K562 (cell line): ENCODE data around the gene ARL4D. TPM values are rescaled to one million over a fixed set of nuclear protein-coding genes. Genes with fewer than 3 reads are reported as not detected.

Source experiments
- DPF2 ChIP-seq: fragments of 450-650 bp; IDR thresholded peaks from 2 replicates; pipeline ENCODE4 v1.6.1; 2016
- ETV6 ChIP-seq, 3 experiments: fragments of 150-350 bp in 1 of 3; sonication (generic) in 1 of 3; formaldehyde crosslinking in 1 of 3; IDR thresholded peaks; 2 replicates each; pipeline versions ENCODE4 v1.6.1 to v1.8.0; 2014 to 2022; ENCODE audit warnings: borderline replicate concordance in 2 of 3, low read depth in 2 of 3, antibody characterized with exemption in 1 of 3, low read length in 1 of 3, mild to moderate bottlenecking in 1 of 3, missing genetic modification reagents in 1 of 3
- HDAC6 ChIP-seq: IDR thresholded peaks from 2 replicates; pipeline ENCODE4 v1.6.1; 2012; ENCODE audit warnings: low read depth, mild to moderate bottlenecking, control low read depth, inconsistent platforms, low read length, moderate library complexity
- MYBL2 ChIP-seq, 2 experiments: fragments of 450-650 bp in 1 of 2; sonication (generic) in 1 of 2; formaldehyde crosslinking in 1 of 2; IDR thresholded peaks; 2 replicates each; pipeline versions ENCODE4 v1.6.1 to v1.8.1; 2017 to 2022; ENCODE audit warnings: borderline replicate concordance in 1 of 2, inconsistent platforms in 1 of 2, low read depth in 1 of 2, mild to moderate bottlenecking in 1 of 2, missing genetic modification reagents in 1 of 2, moderate library complexity in 1 of 2
- RAD21 ChIP-seq, 2 experiments: fragments of 250-450 bp in 1 of 2; fragments of 450-650 bp in 1 of 2; sonication (Bioruptor Pico) in 1 of 2; formaldehyde crosslinking in 1 of 2; IDR thresholded peaks in 1 of 2; conservative IDR thresholded peaks in 1 of 2; 2 replicates each; pipeline versions ENCODE4 v1.4.0 to v1.8.0; 2020 to 2022; ENCODE audit warnings: mild to moderate bottlenecking in 2 of 2, moderate library complexity in 1 of 2
- SIX5 ChIP-seq, 2 experiments: IDR thresholded peaks; 2 replicates each; pipeline ENCODE4 v1.6.1; 2011; ENCODE audit warnings: low read length in 2 of 2, borderline replicate concordance in 1 of 2, low read depth in 1 of 2, mild to moderate bottlenecking in 1 of 2, moderate library complexity in 1 of 2; ENCODE audit not compliant: insufficient read depth in 1 of 2
- STAG1 ChIP-seq: sonication (generic); formaldehyde crosslinking; IDR thresholded peaks from 2 replicates; pipeline ENCODE4 v1.5.0; 2020; ENCODE audit warnings: missing genetic modification reagents, borderline replicate concordance
- TCF7L2 ChIP-seq: fragments of 150-350 bp; IDR thresholded peaks from 2 replicates; pipeline ENCODE4 v1.6.1; 2016; ENCODE audit warnings: low read depth, mild to moderate bottlenecking, low read length, moderate library complexity
- TCFL5 ChIP-seq: fragments of 250-450 bp; sonication (Bioruptor Pico); conservative IDR thresholded peaks from 2 replicates; pipeline ENCODE4 v1.6.1; 2021; ENCODE audit warnings: mild to moderate bottlenecking, moderate library complexity, matching md5 sums
- ZBTB17 ChIP-seq: fragments of 450-650 bp; formaldehyde crosslinking; IDR thresholded peaks from 2 replicates; pipeline ENCODE4 v1.4.0; 2020; ENCODE audit warnings: mild to moderate bottlenecking
- ZBTB8A ChIP-seq: fragments of 450-650 bp; IDR thresholded peaks from 2 replicates; pipeline ENCODE4 v1.6.1; 2018; ENCODE audit warnings: mild to moderate bottlenecking, moderate library complexity; ENCODE audit not compliant: partially characterized antibody
- ZNF717 ChIP-seq: fragments of 250-450 bp; sonication (Bioruptor Pico); IDR thresholded peaks from 2 replicates; pipeline ENCODE4 v1.5.0; 2021
- polyA plus RNA-seq, 8 experiments: library from polyadenylated mRNA; depleted of rRNA in 4 of 8; stranded (reverse) in 5 of 8; unstranded in 3 of 8; fragments of >200 nt; fragmentation: Nextera tagmentation in 2 of 8; fragmentation: Illumina TruSeq in 1 of 8; extraction: Ambion mirVana in 2 of 8; extraction: Trizol in 1 of 8; gene quantifications; 2 replicates each; pipeline versions ENCODE4 v1.2.1 to v1.2.3, GENCODE V29; 2011 to 2014; ENCODE audit warnings: inconsistent platforms in 1 of 8, missing spikeins in 1 of 8
- total RNA-seq, 7 experiments: library from RNA; depleted of rRNA in 6 of 7; stranded (reverse); fragments of >200 nt in 6 of 7; fragmentation: Illumina TruSeq in 2 of 7; extraction: Trizol in 2 of 7; gene quantifications; 2 replicates each; pipeline versions ENCODE4 v1.2.1 to v1.2.3, GENCODE V29; 2011 to 2021; ENCODE audit warnings: low replicate concordance in 1 of 7
- TF ChIP-seq, protein P1 (sequence below): fragments of 250-450 bp; sonication (Bioruptor Pico); IDR thresholded peaks from 2 replicates; pipeline ENCODE4 v1.9.0; 2021; ENCODE audit warnings: mild to moderate bottlenecking, inconsistent platforms
- TF ChIP-seq, protein P2 (sequence below): sonication (generic); formaldehyde crosslinking; IDR thresholded peaks from 2 replicates; pipeline ENCODE4 v1.9.0; 2022; ENCODE audit warnings: mild to moderate bottlenecking, missing genetic modification reagents
- TF ChIP-seq, protein P3 (sequence below), 2 experiments: fragments of 150-350 bp in 1 of 2; IDR thresholded peaks; 2 replicates each; pipeline ENCODE4 v1.6.1; 2012 to 2016; ENCODE audit warnings: low read depth in 2 of 2, low read length in 2 of 2, mild to moderate bottlenecking in 1 of 2, moderate library complexity in 1 of 2
- TF ChIP-seq, protein P4 (sequence below): sonication (generic); formaldehyde crosslinking; IDR thresholded peaks from 2 replicates; pipeline ENCODE4 v1.8.1; 2023; ENCODE audit warnings: mild to moderate bottlenecking, missing genetic modification reagents

The ARL4D gene
- total and polyA plus RNA-seq, 9 of the 15 experiments (the other 6 are each of a cell fraction or from before 2014, with no cell fraction given) = 0.07 to 0.53 (median 0.28) TPM; not detected in 1

DNA sequence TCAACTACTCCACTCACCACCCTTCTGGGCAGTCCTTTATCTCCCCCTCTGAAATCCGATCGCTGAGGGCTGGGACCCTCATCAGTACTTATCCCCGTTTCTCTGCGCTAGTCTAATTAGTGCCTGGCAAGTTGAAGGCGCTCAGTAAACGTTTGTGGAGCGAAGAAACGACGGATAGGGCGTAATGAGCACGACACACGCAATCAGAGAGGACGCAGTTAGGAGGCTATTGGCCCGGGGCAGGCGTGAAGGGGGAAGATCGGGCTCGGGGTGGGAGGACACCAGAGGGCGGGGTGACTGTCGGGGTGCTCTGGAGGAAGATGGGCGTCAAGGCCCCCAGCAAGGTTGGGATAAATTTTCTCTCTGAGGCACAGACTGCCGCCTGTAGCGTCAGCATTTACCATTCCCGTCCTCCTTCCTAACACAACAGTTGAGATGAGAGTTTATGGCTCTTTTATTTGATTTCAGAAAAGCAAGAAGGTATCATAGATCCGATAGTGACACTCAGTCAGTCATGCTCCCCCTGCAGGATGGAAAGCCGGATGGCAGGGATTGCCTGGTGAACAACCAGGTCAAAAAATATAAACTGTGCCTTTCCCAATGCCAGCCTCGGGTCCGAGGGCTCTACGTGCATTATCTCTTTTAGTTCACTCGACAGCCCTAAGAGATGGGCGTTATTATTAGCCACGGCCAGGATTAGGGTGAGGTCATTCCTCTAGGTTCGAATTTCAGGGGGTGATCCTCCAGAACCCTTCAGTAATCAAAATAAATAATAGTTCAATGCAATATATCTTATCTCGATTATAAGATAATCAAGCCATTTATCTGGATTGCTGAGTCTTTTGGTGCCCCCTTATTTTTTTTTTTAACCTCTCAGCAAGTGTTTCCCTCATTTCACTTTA is 9.5 kb upstream of the ARL4D start (continued):
- TF ChIP-seq SIX5 (IDR thresholded peaks at IDR 0.05; ENCODE audit: borderline replicate concordance in 1 of 2, insufficient read depth in 1 of 2, low read depth in 1 of 2, low read length in 2 of 2) (no peak), MYBL2 (IDR thresholded peaks at IDR 0.05; ENCODE audit: low read depth) (no peak), MYBL2 (CRISPR knock-in tag; IDR thresholded peaks at IDR 0.05; ENCODE audit: borderline replicate concordance) (no peak), ZBTB8A (no peak), ZNF717 (CRISPR knock-in tag) (no peak), TCF7L2 (no peak), DPF2 (peak; percentile 29; the same call in 1 of the 2 replicates), HDAC6 (no peak), STAG1 (CRISPR knock-in tag) (no peak), ETV6 (IDR thresholded peaks at IDR 0.05; ENCODE audit: borderline replicate concordance in 1 of 2, low read depth in 2 of 2, low read length in 1 of 2) (no peak), ETV6 (CRISPR knock-in tag; IDR thresholded peaks at IDR 0.05; ENCODE audit: borderline replicate concordance) (no peak), ZBTB17 (CRISPR knock-in tag) (no peak), TCFL5 (no peak), RAD21 (CRISPR knock-in tag; conservative IDR thresholded peaks at IDR 0.05 in 1 of 2, IDR thresholded peaks at IDR 0.05 in 1 of 2) (peak in 1 of 2 experiments; percentile 30; a peak in 2 of 4 replicates)
- TF ChIP-seq, protein P1, sequence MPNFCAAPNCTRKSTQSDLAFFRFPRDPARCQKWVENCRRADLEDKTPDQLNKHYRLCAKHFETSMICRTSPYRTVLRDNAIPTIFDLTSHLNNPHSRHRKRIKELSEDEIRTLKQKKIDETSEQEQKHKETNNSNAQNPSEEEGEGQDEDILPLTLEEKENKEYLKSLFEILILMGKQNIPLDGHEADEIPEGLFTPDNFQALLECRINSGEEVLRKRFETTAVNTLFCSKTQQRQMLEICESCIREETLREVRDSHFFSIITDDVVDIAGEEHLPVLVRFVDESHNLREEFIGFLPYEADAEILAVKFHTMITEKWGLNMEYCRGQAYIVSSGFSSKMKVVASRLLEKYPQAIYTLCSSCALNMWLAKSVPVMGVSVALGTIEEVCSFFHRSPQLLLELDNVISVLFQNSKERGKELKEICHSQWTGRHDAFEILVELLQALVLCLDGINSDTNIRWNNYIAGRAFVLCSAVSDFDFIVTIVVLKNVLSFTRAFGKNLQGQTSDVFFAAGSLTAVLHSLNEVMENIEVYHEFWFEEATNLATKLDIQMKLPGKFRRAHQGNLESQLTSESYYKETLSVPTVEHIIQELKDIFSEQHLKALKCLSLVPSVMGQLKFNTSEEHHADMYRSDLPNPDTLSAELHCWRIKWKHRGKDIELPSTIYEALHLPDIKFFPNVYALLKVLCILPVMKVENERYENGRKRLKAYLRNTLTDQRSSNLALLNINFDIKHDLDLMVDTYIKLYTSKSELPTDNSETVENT (CRISPR knock-in tag) = no peak
- TF ChIP-seq, protein P2, sequence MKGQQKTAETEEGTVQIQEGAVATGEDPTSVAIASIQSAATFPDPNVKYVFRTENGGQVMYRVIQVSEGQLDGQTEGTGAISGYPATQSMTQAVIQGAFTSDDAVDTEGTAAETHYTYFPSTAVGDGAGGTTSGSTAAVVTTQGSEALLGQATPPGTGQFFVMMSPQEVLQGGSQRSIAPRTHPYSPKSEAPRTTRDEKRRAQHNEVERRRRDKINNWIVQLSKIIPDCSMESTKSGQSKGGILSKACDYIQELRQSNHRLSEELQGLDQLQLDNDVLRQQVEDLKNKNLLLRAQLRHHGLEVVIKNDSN = no peak
- TF ChIP-seq, protein P3, sequence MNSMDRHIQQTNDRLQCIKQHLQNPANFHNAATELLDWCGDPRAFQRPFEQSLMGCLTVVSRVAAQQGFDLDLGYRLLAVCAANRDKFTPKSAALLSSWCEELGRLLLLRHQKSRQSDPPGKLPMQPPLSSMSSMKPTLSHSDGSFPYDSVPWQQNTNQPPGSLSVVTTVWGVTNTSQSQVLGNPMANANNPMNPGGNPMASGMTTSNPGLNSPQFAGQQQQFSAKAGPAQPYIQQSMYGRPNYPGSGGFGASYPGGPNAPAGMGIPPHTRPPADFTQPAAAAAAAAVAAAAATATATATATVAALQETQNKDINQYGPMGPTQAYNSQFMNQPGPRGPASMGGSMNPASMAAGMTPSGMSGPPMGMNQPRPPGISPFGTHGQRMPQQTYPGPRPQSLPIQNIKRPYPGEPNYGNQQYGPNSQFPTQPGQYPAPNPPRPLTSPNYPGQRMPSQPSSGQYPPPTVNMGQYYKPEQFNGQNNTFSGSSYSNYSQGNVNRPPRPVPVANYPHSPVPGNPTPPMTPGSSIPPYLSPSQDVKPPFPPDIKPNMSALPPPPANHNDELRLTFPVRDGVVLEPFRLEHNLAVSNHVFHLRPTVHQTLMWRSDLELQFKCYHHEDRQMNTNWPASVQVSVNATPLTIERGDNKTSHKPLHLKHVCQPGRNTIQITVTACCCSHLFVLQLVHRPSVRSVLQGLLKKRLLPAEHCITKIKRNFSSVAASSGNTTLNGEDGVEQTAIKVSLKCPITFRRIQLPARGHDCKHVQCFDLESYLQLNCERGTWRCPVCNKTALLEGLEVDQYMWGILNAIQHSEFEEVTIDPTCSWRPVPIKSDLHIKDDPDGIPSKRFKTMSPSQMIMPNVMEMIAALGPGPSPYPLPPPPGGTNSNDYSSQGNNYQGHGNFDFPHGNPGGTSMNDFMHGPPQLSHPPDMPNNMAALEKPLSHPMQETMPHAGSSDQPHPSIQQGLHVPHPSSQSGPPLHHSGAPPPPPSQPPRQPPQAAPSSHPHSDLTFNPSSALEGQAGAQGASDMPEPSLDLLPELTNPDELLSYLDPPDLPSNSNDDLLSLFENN (IDR thresholded peaks at IDR 0.05; ENCODE audit: low read depth in 2 of 2, low read length in 2 of 2) = no peak
- TF ChIP-seq, protein P4, sequence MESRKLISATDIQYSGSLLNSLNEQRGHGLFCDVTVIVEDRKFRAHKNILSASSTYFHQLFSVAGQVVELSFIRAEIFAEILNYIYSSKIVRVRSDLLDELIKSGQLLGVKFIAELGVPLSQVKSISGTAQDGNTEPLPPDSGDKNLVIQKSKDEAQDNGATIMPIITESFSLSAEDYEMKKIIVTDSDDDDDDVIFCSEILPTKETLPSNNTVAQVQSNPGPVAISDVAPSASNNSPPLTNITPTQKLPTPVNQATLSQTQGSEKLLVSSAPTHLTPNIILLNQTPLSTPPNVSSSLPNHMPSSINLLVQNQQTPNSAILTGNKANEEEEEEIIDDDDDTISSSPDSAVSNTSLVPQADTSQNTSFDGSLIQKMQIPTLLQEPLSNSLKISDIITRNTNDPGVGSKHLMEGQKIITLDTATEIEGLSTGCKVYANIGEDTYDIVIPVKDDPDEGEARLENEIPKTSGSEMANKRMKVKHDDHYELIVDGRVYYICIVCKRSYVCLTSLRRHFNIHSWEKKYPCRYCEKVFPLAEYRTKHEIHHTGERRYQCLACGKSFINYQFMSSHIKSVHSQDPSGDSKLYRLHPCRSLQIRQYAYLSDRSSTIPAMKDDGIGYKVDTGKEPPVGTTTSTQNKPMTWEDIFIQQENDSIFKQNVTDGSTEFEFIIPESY (CRISPR knock-in tag) = no peak
